Measurements from ENCODE around the gene TET1.
"Not testable (repeated sequence)": the region's sequence is repeated elsewhere in the genome, so short reads cannot be mapped to it uniquely, and the experiment has no call there.

The TET1 gene

GRCh38 chr10:68565658-68566057 lies 5.5 kb downstream of the TET1 start:
- FAIRE-seq = no peak

DNA sequence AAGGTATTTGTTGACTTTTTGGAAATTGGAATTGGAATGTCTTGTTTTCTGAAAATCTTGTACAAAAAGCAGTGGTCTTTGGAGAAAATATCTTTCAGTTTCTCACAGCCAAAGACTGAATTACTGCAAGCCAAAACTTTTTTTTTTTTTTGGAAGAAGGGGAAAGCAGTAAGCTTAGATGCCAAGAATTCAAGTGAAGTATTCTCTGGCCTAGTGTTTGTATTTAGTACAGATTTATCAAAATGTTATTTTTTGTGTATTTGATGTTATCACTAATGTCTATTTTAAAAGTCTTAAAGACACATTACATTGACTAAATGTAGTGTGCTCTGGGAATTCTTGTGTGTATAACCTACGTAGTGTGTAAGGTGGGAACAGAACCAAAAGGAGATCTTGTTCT lies 6.2 kb downstream of the TET1 start:
- FAIRE-seq = peak; percentile 60

- no peak for FAIRE-seq
These were observed 6.8 kb downstream of the TET1 start for GRCh38 chr10:68566955-68567354.

DNA sequence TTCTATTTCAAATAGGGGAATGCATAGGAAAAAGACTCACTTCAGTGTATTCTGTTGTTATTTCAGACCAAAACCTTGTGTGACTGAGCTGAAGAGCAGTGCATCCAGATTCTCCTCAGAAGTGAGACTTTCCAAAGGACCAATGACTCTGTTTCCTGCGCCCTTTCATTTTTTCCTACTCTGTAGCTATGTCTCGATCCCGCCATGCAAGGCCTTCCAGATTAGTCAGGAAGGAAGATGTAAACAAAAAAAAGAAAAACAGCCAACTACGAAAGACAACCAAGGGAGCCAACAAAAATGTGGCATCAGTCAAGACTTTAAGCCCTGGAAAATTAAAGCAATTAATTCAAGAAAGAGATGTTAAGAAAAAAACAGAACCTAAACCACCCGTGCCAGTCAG lies 12.0 kb downstream of the TET1 start:
- no peak for FAIRE-seq

- FAIRE-seq = no peak
These were observed 13.9 kb downstream of the TET1 start for GRCh38 chr10:68574051-68574450.

- no peak for FAIRE-seq
These were observed 16.0 kb downstream of the TET1 start for GRCh38 chr10:68576118-68576517.

- no peak for FAIRE-seq
These were observed 18.8 kb downstream of the TET1 start for GRCh38 chr10:68578974-68579373.

DNA sequence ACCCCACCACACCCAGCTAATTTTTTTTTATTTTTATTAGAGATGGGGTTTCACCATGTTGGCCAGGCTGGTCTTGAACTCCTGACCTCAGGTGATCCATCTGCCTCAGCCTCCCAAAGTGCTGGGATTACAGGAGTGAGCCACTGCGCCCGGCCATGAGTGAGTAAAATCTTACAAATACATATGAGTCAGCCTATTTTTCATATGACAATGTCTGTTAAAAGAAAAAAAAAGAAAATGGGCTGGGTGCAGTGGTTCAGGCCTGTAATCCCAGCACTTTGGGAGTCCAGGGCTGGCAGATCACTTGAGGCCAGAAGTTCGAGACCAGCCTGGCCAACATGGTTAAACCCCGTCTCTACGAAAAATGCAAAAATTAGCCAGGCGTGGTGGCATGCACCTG lies 24.1 kb downstream of the TET1 start:
- not testable (repeated sequence) for FAIRE-seq

DNA sequence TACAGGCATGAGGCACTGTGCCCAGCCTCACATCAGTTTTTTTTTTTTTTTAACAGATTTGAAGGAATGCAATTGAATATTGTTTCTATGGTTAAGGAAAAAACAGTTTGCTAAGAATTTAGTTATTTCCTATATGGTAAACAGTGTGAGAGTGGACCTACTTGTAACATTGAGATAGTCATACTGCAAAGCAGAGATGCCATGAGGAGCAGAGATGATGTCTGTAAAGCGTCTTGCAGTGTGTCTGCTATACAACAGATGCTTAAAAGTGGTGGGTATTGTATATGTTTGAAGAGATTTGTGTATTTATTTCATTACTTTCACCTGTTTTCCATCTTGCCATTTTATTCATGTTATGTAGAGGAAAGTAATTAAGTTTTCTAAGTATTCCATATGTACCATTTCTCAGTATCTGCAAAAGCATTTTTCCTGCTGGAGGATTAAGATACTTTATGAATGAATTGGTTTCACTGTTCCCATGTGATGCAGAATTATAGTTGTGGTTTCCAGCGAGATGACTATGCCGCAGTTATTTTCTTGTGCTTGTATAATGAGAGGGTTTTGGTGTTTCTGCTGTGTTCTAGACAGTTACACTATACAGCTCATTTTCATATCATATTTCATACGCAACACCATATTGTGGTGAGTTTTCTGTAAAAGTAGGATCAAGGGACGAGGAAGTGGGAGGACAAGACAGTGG lies 26.6 kb downstream of the TET1 start:
- FAIRE-seq = no peak

DNA sequence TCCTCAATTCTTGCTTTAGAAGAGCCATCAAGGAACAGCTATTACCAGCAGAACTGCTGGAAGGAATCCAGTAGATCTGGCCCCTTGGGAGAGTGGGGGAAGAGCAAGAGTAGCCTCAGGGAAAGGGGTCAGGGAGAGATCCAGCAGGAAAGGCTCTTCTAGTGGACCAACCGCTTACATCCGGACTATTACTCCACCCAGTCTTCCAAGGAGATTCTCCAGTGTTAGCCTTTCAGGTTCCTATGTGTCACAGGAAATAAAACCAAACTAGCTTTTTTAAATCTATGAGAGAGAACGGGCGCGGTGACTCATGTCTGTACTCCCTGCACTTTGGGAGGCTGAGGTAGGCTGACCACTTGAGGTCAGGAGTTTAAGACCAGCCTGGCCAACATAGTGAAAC lies 34.3 kb downstream of the TET1 start:
- no peak for FAIRE-seq

- no peak for FAIRE-seq
These were observed 35.4 kb downstream of the TET1 start for GRCh38 chr10:68595513-68595912.

DNA sequence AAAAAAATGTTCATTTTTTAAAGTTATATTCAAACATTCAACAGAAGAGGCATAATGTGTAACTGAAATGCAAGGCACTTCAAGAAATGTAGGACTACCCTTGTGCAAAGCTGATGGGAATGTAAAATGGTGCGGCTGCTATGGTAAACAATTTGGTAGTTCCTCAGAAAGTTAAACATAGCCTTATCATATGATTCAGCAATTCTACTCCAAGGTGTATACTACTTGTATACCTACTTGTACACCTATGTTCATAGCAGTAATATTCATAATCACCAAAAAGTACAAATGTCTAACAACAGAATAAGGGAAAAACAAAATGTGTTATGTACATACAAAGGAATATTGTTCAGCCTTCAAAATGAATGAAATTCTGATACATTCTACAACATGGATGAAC lies 37.3 kb downstream of the TET1 start:
- peak; percentile 49 for FAIRE-seq

- no peak for FAIRE-seq
These were observed 39.0 kb downstream of the TET1 start for GRCh38 chr10:68598978-68599770.

GRCh38 chr10:68599771-68600040 lies 39.6 kb downstream of the TET1 start:
- FAIRE-seq = no peak

- peak; percentile 79 for FAIRE-seq
These were observed 40.1 kb downstream of the TET1 start for GRCh38 chr10:68600041-68600778.

- no peak for FAIRE-seq
These were observed 41.5 kb downstream of the TET1 start for GRCh38 chr10:68601501-68602265.

GRCh38 chr10:68602434-68602833 lies 42.3 kb downstream of the TET1 start:
- no peak for FAIRE-seq

GRCh38 chr10:68603766-68604165 lies 43.6 kb downstream of the TET1 start:
- FAIRE-seq = no peak

DNA sequence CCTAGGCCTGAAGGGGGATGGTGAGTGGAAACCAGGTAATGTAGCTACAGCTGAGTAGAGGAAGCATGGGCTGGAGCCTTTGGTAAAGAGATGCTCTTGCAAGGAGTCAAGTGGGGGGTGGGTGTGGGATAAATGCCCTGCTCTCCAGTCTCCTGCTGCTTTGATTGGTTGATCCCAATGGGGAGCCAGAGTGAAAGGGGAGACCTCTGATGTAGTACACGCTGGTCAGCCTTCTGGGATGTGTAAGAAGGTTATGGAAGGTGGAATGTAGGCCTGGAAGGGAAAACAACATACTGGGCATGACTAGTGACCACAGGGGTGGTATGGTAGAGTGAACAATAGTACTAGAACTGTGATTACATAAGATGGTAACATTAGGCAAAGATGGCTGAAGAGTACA lies 44.3 kb downstream of the TET1 start:
- FAIRE-seq = no peak

GRCh38 chr10:68606918-68607317 lies 46.8 kb downstream of the TET1 start:
- FAIRE-seq = no peak

DNA sequence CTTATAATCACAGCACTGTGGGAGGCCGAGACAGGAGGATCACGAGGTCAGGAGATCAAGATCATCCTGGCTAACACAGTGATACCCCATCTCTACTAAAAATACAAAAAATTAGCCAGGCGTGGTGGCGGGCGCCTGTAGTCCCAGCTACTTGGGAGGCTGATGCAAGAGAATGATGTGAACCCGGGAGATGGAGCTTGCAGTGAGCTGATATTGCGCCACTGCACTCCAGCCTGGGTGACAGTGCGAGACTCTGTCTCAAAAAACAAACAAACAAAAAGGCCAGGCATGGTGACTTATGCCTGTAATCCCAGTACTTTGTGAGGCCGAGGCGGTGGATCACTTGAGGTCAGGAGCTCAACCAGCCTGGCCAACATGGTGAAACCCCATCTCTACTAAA lies 49.9 kb downstream of the TET1 start:
- not testable (repeated sequence) for FAIRE-seq

DNA sequence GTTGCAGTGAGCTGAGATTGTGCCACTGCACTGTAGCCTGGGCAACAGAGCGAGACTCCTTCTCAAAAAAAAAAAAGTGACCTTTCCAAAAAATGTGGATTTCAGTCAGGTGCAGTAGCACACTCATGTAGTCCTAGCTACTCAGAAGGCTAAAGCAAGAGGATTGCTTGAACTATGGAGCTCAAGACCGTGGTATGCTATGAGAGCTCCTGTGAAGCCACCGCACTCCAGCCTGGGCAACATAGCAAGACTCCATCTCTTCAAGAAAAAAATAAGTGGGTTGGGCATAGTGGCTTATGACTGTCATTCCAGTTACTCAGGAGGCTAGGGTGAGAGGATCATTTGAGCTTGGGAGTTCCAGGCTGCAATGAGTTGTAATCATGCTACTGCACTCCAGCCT lies 51.1 kb downstream of the TET1 start:
- FAIRE-seq = no peak

GRCh38 chr10:68613974-68614373 lies 53.8 kb downstream of the TET1 start:
- not testable (repeated sequence) for FAIRE-seq
